VCaP (cell line): ENCODE data around the gene CDK2AP2.

Source experiments
- H3K27ac ChIP-seq: fragments of 450-650 bp; 2 replicates; pipeline ENCODE4 v1.5.1; 2017
- TF ChIP-seq, protein P1 (sequence below): fragments of 450-650 bp; conservative IDR thresholded peaks from 2 replicates; pipeline ENCODE4 v1.5.1; 2017; ENCODE audit warnings: mild to moderate bottlenecking, moderate library complexity

The CDK2AP2 gene

DNA sequence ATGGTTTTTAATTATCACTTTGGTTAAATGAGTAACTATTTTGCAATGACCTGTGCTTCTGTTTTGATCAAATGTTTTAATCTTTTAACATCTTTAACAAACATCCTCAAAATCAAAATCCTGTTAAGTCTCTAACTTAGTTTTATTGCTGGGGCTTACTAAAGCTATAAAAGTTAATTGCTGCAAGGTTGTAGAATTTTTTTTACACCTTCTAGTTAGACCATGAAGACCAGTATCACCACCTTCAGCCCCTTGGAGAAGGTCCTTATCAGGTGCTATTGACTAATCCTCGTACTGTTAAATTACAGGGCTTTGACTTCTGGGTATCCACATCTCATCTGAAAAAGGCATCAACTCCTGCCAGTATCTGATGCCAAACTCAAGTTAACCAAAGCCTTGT is 27.6 kb upstream of the CDK2AP2 start:
- TF ChIP-seq, protein P1, sequence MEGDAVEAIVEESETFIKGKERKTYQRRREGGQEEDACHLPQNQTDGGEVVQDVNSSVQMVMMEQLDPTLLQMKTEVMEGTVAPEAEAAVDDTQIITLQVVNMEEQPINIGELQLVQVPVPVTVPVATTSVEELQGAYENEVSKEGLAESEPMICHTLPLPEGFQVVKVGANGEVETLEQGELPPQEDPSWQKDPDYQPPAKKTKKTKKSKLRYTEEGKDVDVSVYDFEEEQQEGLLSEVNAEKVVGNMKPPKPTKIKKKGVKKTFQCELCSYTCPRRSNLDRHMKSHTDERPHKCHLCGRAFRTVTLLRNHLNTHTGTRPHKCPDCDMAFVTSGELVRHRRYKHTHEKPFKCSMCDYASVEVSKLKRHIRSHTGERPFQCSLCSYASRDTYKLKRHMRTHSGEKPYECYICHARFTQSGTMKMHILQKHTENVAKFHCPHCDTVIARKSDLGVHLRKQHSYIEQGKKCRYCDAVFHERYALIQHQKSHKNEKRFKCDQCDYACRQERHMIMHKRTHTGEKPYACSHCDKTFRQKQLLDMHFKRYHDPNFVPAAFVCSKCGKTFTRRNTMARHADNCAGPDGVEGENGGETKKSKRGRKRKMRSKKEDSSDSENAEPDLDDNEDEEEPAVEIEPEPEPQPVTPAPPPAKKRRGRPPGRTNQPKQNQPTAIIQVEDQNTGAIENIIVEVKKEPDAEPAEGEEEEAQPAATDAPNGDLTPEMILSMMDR = no peak
- H3K27ac ChIP-seq = no peak overlapping the region

DNA sequence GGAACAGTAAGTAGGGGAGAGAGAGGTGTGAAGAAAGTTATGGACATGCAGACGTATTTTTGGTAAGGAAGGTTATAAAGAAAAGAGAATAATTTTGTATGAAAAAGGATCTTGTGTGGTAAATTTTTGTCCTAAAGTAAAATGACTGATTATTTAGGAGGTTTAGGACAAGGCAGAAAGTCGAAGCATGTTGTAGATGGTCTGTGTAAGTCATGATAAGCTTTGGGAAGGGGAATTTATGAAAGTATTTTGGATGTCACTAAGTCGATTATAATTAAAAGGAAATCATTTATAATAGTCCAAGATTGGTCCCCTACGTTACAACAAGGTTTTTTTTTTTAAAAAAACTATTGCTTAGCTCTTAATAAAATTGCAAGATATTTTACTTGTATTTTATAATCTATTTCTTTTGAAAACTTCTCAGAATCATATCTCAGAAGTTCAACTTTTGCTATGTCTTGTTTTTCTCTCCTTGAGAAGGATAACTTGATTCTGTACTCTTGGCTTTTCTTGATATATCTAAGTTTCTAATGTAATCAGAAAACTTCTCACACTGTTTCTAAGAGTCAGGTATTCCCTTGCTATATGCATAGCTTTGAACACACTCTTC is 26.2 kb upstream of the CDK2AP2 start:
- H3K27ac ChIP-seq = no peak overlapping the region
- TF ChIP-seq, protein P1 = no peak

DNA sequence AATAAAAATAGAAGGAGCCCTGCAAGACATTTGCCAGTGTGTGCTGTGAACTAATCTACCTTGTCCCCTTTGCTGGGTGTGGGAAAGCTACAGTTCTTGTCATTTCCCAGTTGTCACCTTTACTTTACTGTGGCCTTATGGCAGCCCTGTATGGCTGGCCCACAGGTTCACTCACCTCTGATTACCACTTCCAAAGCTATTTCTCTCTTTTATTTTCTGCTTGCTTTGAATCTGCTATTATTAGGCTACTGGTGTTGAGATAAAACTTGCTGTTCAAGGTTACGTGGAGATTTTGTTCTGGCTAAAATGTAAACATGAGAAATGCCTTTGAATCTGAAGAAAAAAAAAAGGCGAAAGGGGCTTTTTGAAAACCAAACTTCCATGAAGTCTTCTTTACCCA is 24.9 kb upstream of the CDK2AP2 start:
- H3K27ac ChIP-seq = no peak overlapping the region
- TF ChIP-seq, protein P1 = no peak

DNA sequence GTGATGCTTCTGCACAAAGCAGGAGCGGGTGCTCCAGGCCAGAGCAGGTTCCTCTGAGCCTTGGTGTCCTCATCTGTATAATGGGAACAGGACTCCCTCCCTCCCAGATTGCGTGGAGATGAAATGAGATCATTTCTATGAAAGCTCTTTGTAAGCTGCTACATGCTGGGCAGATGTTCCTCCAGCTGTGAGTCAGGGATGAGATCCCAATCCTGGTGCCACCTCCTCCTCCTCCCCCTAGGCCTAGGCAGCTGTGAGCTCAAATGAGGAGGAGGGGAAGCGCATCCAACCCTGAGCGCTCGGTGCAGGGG is 22.3 kb upstream of the CDK2AP2 start:
- no peak overlapping the region for H3K27ac ChIP-seq
- TF ChIP-seq, protein P1 = no peak

DNA sequence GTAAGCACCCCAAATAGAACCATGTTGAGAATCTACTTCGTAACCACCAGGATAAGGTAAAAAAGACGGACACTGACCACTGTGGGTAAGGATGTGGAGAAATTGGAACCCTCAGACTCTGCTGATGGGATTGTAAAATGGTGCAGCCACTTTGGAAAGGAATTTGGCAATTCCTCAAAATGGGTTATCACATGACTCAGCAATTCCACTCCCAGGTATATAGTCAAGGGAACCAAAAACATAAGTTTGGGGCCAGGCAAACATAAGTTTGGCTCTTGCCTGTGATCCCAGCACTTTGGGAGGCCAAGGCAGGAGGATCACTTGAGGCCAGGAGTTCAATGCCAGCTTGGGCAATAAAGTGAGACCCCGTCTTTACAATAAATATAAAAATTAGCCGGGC is 20.4 kb upstream of the CDK2AP2 start:
- TF ChIP-seq, protein P1 = no peak
- H3K27ac ChIP-seq = no peak overlapping the region

DNA sequence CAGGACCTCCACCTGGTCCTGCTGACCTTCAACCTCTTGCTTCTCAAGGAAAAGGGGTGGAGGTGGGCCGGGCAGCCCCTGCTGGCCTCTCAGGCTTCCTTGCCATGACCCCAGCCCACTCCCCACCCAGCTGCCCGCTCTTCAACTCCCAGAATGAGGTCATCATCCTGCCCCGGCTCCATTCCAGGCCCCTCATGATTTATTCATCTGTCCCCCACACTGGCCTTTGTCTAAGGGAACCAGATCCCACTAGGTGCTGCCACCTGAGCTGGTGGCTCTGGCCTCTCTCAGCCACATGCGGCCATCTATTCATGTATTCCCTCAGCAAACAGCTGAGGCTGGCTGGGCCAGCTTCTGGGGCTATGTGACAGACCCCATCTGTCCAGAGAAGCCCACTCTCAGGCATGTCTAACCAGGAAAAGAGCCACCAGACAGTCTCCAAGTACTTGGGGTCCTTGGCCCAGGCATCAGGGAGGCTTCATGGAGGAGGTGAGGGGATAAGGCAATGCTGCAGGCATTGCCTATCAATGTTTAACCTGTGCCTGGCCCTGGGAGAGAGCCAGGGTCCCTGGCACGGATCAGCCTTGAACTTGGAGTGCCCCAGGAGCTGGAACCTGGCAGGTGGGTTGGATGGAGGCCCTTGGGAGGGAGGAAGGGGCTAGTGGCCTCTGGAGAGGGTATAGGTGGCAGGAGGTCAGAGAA is 17.5 kb upstream of the CDK2AP2 start:
- TF ChIP-seq, protein P1 = no peak
- H3K27ac ChIP-seq = no peak overlapping the region

DNA sequence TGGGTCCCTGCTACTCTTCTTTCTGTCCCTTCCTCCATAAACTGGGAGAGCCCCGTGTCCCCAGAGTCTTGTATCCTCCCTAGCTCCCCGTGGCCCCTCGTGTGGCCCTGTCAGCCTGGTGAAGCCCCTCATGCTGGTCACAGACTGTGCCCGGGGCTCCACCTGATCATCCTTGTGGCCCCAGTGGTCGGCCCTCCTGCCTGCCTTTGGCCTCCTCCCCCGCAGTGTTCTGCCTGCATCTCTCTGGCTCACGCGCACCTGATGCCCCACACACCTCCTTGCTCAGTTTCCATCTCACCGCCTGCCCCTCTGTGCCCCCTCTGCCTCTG is 16.5 kb upstream of the CDK2AP2 start:
- no peak overlapping the region for H3K27ac ChIP-seq
- TF ChIP-seq, protein P1 = no peak
